K562 treated with DMSO at 1 percent for 12 hours (cell line): ENCODE measurements around the gene MDFIC2. TPM values are rescaled to one million over a fixed set of nuclear protein-coding genes. Genes with fewer than 3 reads are reported as not detected.

ENCODE experiments used
- total RNA-seq: library from RNA; unstranded; fragments of 300-600 nt; gene quantifications from 2 replicates; pipeline ENCODE4 v1.2.3, GENCODE V29; 2022; ENCODE audit not compliant: insufficient read depth

The MDFIC2 gene
- total RNA-seq: not detected in 2 replicates

DNA sequence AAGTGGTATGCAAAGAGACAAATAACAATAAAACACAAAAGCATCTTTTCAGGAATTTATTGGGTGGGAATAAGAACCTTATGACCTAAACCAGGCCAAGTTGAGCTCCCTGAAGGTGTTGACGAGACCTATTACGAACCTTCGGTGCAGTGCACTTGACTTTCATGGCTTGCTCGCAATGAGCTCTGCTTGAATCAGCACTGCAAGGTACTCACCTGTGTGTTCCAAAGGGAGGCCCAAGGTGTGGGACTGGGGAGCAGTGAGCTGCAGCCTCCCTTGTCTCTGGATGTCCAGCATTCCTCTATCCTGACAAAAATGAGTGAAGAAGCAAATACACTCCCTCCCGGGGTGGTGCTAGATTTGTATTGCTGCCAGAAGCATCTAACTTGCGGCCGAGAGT, at the start of gene MDFIC2:
TSS of gene MDFIC2 (minus strand) at position 303 of the 400 bp plus-strand sequence. CDS start 665 bp downstream, outside the sequence.

